ENCODE results near the gene CEP112. TPM values are rescaled to one million over a fixed set of nuclear protein-coding genes. Genes with fewer than 3 reads are reported as not detected.

CEP112 gene
- total RNA-seq, 4 donors from 2014 or later: 14.6 to 21.2 (median 20.2) TPM

DNA sequence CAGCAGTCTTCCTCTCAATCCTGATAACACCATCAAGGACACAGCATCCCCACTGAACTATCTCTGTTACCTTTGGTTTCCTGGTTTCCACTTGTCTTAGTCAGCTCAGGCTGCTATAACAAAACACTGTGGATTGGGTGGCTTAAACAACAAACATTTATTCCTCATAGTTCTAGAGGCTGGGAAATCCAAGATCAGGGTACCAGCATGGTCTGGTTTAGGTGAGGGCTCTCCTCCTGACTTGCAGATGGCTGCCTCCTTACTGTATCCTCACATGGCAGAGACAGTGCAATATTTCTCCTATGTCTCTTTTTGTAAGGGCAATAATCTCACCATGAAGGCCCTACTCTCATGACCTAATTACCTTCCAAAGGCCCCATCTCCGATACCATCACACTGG is 527.2 kb downstream of the CEP112 start:
- no peak for TF ChIP-seq CTCF (IDR thresholded peaks at IDR 0.05)
- H3K4me3 ChIP-seq (replicated peaks in 1 of 3): no peak overlapping the region
- H3K9me3 ChIP-seq: no peaks in the 10 kb centered on the region
- H3K27me3 ChIP-seq: no peaks in the 10 kb centered on the region
- WGBS, 2 donors: 100% methylated on average over 1 of the region's 1 CpG
- H3K36me3 ChIP-seq: no peaks in the 10 kb centered on the region
- H3K27ac ChIP-seq: no peak overlapping the region
- intact Hi-C loops (cut with DNase I): no loop called here
- no peaks in the 10 kb centered on the region for H3K4me1 ChIP-seq
- DNase-seq: no peak

GRCh38 chr17:65664266-65664665 is 527.7 kb downstream of the CEP112 start:
- no peaks in the 10 kb centered on the region for H3K36me3 ChIP-seq
- no peak overlapping the region for H3K4me3 ChIP-seq (replicated peaks in 1 of 3)
- H3K4me1 ChIP-seq: no peaks in the 10 kb centered on the region
- H3K9me3 ChIP-seq: no peaks in the 10 kb centered on the region
- no peak for TF ChIP-seq POLR2A (IDR thresholded peaks at IDR 0.05)
- TF ChIP-seq CTCF (IDR thresholded peaks at IDR 0.05): no peak
- H3K27ac ChIP-seq: no peak overlapping the region
- no peaks in the 10 kb centered on the region for H3K27me3 ChIP-seq
- no peak for DNase-seq
- intact Hi-C loops (cut with DNase I): no loop called here
- WGBS, 2 donors: 89 to 92% methylated on average over 4 of the region's 4 CpGs

GRCh38 chr17:65662196-65662595 is 529.7 kb downstream of the CEP112 start:
- H3K27ac ChIP-seq: no peak overlapping the region
- H3K9me3 ChIP-seq: no peaks in the 10 kb centered on the region
- H3K4me1 ChIP-seq: no peaks in the 10 kb centered on the region
- no peak overlapping the region for H3K4me3 ChIP-seq (replicated peaks in 1 of 3)
- 64 to 72% methylated on average over 1 of the region's 1 CpG for WGBS, 2 donors
- DNase-seq: no peak
- no peaks in the 10 kb centered on the region for H3K27me3 ChIP-seq
- no peaks in the 10 kb centered on the region for H3K36me3 ChIP-seq
- intact Hi-C loops (cut with DNase I): no loop called here
- TF ChIP-seq POLR2A (IDR thresholded peaks at IDR 0.05) (no peak), CTCF (IDR thresholded peaks at IDR 0.05) (no peak)

DNA sequence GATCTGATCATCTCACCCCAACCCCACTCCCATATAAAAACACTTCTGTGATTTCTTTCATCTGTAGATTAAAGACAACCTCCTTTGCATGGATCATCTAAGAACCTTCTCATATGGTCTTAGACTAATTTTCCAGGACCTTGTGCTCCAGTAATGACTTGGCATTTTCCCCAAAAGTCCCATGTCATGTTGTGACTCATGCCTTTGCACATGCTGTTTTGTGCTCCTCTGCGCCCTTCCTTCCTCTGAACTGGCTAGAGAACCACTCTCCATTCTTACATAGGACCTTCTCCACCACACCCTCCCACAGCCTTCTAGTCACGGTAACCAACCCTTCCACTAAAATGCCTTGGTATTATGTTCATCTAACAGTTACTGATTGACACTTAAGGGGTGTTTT is 531.0 kb downstream of the CEP112 start:
- intact Hi-C loops (cut with DNase I): no loop called here
- no peaks in the 10 kb centered on the region for H3K27me3 ChIP-seq
- H3K36me3 ChIP-seq: no peaks in the 10 kb centered on the region
- H3K4me1 ChIP-seq: no peaks in the 10 kb centered on the region
- TF ChIP-seq POLR2A (IDR thresholded peaks at IDR 0.05): no peak
- no peak for TF ChIP-seq CTCF (IDR thresholded peaks at IDR 0.05)
- no peak overlapping the region for H3K27ac ChIP-seq
- H3K4me3 ChIP-seq (replicated peaks in 1 of 3): no peak overlapping the region
- 90 to 97% methylated on average over 2 of the region's 2 CpGs for WGBS, 2 donors
- no peak for DNase-seq
- H3K9me3 ChIP-seq: no peaks in the 10 kb centered on the region

- Histone ChIP-seq H3K36me3 (no peaks in the 10 kb centered on the region), H3K27me3 (no peaks in the 10 kb centered on the region), H3K4me1 (no peaks in the 10 kb centered on the region), H3K9me3 (no peaks in the 10 kb centered on the region), H3K27ac (no peak overlapping the region), H3K4me3 (replicated peaks in 1 of 3) (no peak overlapping the region)
- 82 to 95% methylated on average over 1 of the region's 1 CpG for WGBS, 2 donors
- no peak for DNase-seq
- intact Hi-C loops (cut with DNase I): no loop called here
- TF ChIP-seq POLR2A (IDR thresholded peaks at IDR 0.05) (no peak), CTCF (IDR thresholded peaks at IDR 0.05) (no peak)
These were observed 531.9 kb downstream of the CEP112 start for GRCh38 chr17:65660078-65660477.
